GM23338 (cell line): ENCODE measurements around the gene MED13L. TPM values are rescaled to one million over a fixed set of nuclear protein-coding genes. Genes with fewer than 3 reads are reported as not detected.

ENCODE experiments used
- ATAC-seq: fragments of 200-7000 bp; cut with Tn5 transposase; 3 replicates; pipeline ENCODE4 v1.9.1; 2020
- DNase-seq: peaks from one replicate; pipeline ENCODE4 v3.0.0-alpha.2; 2015; ENCODE audit warnings: low spot score
- H2AFZ ChIP-seq: fragments of 200-600 bp; sonication (generic); 2 replicates; pipeline ENCODE4 v1.8.0; 2016; ENCODE audit warnings: antibody characterized with exemption, mild to moderate bottlenecking, moderate library complexity
- H3F3A ChIP-seq: fragments of 200-600 bp; sonication (generic); replicated peaks from 2 replicates; pipeline ENCODE4 v1.8.0; 2017; ENCODE audit warnings: antibody characterized with exemption, mixed run types, low read depth
- H3K27ac ChIP-seq: fragments of 200-600 bp; sonication (generic); 2 replicates; pipeline ENCODE4 v1.6.1; 2016; ENCODE audit warnings: low read depth
- H3K27me3 ChIP-seq: fragments of 200-600 bp; sonication (generic); 2 replicates; pipeline ENCODE4 v1.8.0; 2016; ENCODE audit warnings: mild to moderate bottlenecking, mixed run types, moderate library complexity; ENCODE audit not compliant: insufficient read depth
- H3K36me3 ChIP-seq: fragments of 200-600 bp; sonication (generic); 2 replicates; pipeline ENCODE4 v1.8.0; 2016; ENCODE audit warnings: mild to moderate bottlenecking; ENCODE audit not compliant: insufficient read depth
- H3K4me1 ChIP-seq: fragments of 200-600 bp; sonication (generic); 2 replicates; pipeline ENCODE4 v1.8.0; 2016; ENCODE audit warnings: mild to moderate bottlenecking, moderate library complexity; ENCODE audit not compliant: insufficient read depth
- H3K4me2 ChIP-seq: fragments of 200-600 bp; sonication (generic); 2 replicates; pipeline ENCODE4 v1.7.1; 2017; ENCODE audit warnings: mixed run types
- H3K4me3 ChIP-seq: fragments of 200-600 bp; sonication (generic); 2 replicates; pipeline ENCODE4 v1.6.1; 2016; ENCODE audit warnings: mixed run types
- H3K79me2 ChIP-seq: fragments of 200-600 bp; sonication (generic); replicated peaks from 2 replicates; pipeline ENCODE4 v1.8.0; 2017; ENCODE audit warnings: mild to moderate bottlenecking; ENCODE audit not compliant: insufficient read depth
- H3K9me2 ChIP-seq: fragments of 200-600 bp; sonication (generic); 2 replicates; pipeline ENCODE4 v1.8.0; 2017; ENCODE audit not compliant: insufficient read depth
- H4K20me1 ChIP-seq: fragments of 200-600 bp; sonication (generic); replicated peaks from 2 replicates; pipeline ENCODE4 v1.8.0; 2017; ENCODE audit warnings: mild to moderate bottlenecking; ENCODE audit not compliant: insufficient read depth
- H3K27ac Mint-ChIP-seq: 2 replicates; pipeline ENCODE4 v1.8.0; 2020; ENCODE audit warnings: inconsistent platforms, mild to moderate bottlenecking, moderate library complexity, mixed read lengths
- H3K27me3 Mint-ChIP-seq: 3 replicates; pipeline ENCODE4 v1.8.0; 2022; ENCODE audit warnings: low read depth, mild to moderate bottlenecking, moderate library complexity, mixed read lengths, inconsistent platforms; ENCODE audit not compliant: insufficient read depth, poor library complexity
- H3K36me3 Mint-ChIP-seq: 3 replicates; pipeline ENCODE4 v1.8.0; 2021; ENCODE audit warnings: low read depth, mild to moderate bottlenecking, inconsistent platforms, moderate library complexity, mixed read lengths
- H3K4me1 Mint-ChIP-seq: 3 replicates; pipeline ENCODE4 v1.8.0; 2020; ENCODE audit warnings: mild to moderate bottlenecking, inconsistent platforms, mixed read lengths
- H3K4me3 Mint-ChIP-seq: 3 replicates; pipeline ENCODE4 v1.8.0; 2021; ENCODE audit warnings: moderate library complexity, mild to moderate bottlenecking, inconsistent platforms, mixed read lengths
- H3K9me3 Mint-ChIP-seq: 3 replicates; pipeline ENCODE4 v1.8.0; 2020; ENCODE audit warnings: moderate library complexity, mild to moderate bottlenecking, inconsistent platforms, mixed read lengths
- CREB1 ChIP-seq: fragments of 250-450 bp; sonication (Bioruptor Pico); IDR thresholded peaks from 2 replicates; pipeline ENCODE4 v1.5.0; 2020; ENCODE audit warnings: low read depth, mild to moderate bottlenecking, moderate library complexity
- CTCF ChIP-seq, 2 experiments: fragments of 200-600 bp in 1 of 2; sonication (generic) in 1 of 2; conservative IDR thresholded peaks; 2 replicates each; pipeline versions ENCODE4 v1.5.1 to v1.6.1; 2016 to 2017; ENCODE audit warnings: antibody characterized with exemption in 2 of 2, low read depth in 2 of 2, mild to moderate bottlenecking in 2 of 2, moderate library complexity in 1 of 2
- EZH2 ChIP-seq: fragments of 200-600 bp; sonication (generic); IDR thresholded peaks from one replicate; pipeline ENCODE4 v1.8.0; 2017; ENCODE audit warnings: antibody characterized with exemption, mild to moderate bottlenecking, low read depth; ENCODE audit not compliant: unreplicated experiment
- EZH2phosphoT487 ChIP-seq: fragments of 200-600 bp; sonication (generic); IDR thresholded peaks from one replicate; pipeline ENCODE4 v1.8.1; 2018; ENCODE audit warnings: antibody characterized with exemption; ENCODE audit not compliant: unreplicated experiment
- JUNB ChIP-seq: IDR thresholded peaks from one replicate; pipeline ENCODE4 v1.6.1; 2016; ENCODE audit warnings: antibody characterized with exemption; ENCODE audit not compliant: unreplicated experiment
- NANOG ChIP-seq: IDR thresholded peaks from 2 replicates; pipeline ENCODE4 v1.6.1; 2016; ENCODE audit warnings: antibody characterized with exemption, borderline replicate concordance
- POLR2AphosphoS5 ChIP-seq: IDR thresholded peaks from 2 replicates; pipeline ENCODE4 v1.6.1; 2016; ENCODE audit warnings: antibody characterized with exemption, low read depth
- STAT1 ChIP-seq: IDR thresholded peaks from one replicate; pipeline ENCODE4 v1.6.1; 2016; ENCODE audit warnings: antibody characterized with exemption; ENCODE audit not compliant: unreplicated experiment
- ZNF114 ChIP-seq: fragments of 250-450 bp; sonication (Bioruptor Pico); IDR thresholded peaks from 2 replicates; pipeline ENCODE4 v1.5.0; 2020; ENCODE audit warnings: mild to moderate bottlenecking, moderate library complexity
- ZNF331 ChIP-seq: fragments of 250-450 bp; sonication (Bioruptor Pico); IDR thresholded peaks from 2 replicates; pipeline ENCODE4 v1.5.0; 2020; ENCODE audit warnings: low read depth, mild to moderate bottlenecking, moderate library complexity
- ZNF462 ChIP-seq: fragments of 250-450 bp; sonication (Bioruptor Pico); IDR thresholded peaks from 2 replicates; pipeline ENCODE4 v1.5.0; 2020; ENCODE audit warnings: mild to moderate bottlenecking, moderate library complexity
- polyA plus RNA-seq: library from polyadenylated mRNA; unstranded; fragments of >200 nt; fragmentation: Nextera tagmentation; extraction: Ambion mirVana; gene quantifications from 2 replicates; pipeline ENCODE4 v1.2.1, GENCODE V29; 2016
- total RNA-seq: library from RNA; depleted of rRNA; stranded (reverse); fragments of >200 nt; shearing (Covaris generic); gene quantifications from 2 replicates; pipeline ENCODE4 v1.2.3, GENCODE V29; 2014
- TF ChIP-seq, protein P1 (sequence below): IDR thresholded peaks from 2 replicates; pipeline ENCODE4 v1.6.1; 2016; ENCODE audit warnings: antibody characterized with exemption
- TF ChIP-seq, protein P2 (sequence below): IDR thresholded peaks from one replicate; pipeline ENCODE4 v1.6.1; 2018; ENCODE audit warnings: antibody characterized with exemption; ENCODE audit not compliant: unreplicated experiment

The MED13L gene
- total and polyA plus RNA-seq, 2 experiments from 2014 or later, result 20.9 to 73.6 TPM

GRCh38 chr12:115944392-115944742 lies 333.1 kb downstream of the MED13L start:
- TF ChIP-seq EZH2phosphoT487 (no peak), ZNF331 (CRISPR knock-in tag) (no peak), NANOG (no peak), ZNF462 (CRISPR knock-in tag) (no peak), JUNB (no peak), POLR2AphosphoS5 (no peak), EZH2 (no peak), ZNF114 (CRISPR knock-in tag) (no peak), CTCF (conservative IDR thresholded peaks at IDR 0.05; ENCODE audit: low read depth in 2 of 2) (no peak), CREB1 (no peak), STAT1 (no peak)
- TF ChIP-seq, protein P1, sequence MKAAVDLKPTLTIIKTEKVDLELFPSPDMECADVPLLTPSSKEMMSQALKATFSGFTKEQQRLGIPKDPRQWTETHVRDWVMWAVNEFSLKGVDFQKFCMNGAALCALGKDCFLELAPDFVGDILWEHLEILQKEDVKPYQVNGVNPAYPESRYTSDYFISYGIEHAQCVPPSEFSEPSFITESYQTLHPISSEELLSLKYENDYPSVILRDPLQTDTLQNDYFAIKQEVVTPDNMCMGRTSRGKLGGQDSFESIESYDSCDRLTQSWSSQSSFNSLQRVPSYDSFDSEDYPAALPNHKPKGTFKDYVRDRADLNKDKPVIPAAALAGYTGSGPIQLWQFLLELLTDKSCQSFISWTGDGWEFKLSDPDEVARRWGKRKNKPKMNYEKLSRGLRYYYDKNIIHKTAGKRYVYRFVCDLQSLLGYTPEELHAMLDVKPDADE, result no peak
- TF ChIP-seq, protein P2, sequence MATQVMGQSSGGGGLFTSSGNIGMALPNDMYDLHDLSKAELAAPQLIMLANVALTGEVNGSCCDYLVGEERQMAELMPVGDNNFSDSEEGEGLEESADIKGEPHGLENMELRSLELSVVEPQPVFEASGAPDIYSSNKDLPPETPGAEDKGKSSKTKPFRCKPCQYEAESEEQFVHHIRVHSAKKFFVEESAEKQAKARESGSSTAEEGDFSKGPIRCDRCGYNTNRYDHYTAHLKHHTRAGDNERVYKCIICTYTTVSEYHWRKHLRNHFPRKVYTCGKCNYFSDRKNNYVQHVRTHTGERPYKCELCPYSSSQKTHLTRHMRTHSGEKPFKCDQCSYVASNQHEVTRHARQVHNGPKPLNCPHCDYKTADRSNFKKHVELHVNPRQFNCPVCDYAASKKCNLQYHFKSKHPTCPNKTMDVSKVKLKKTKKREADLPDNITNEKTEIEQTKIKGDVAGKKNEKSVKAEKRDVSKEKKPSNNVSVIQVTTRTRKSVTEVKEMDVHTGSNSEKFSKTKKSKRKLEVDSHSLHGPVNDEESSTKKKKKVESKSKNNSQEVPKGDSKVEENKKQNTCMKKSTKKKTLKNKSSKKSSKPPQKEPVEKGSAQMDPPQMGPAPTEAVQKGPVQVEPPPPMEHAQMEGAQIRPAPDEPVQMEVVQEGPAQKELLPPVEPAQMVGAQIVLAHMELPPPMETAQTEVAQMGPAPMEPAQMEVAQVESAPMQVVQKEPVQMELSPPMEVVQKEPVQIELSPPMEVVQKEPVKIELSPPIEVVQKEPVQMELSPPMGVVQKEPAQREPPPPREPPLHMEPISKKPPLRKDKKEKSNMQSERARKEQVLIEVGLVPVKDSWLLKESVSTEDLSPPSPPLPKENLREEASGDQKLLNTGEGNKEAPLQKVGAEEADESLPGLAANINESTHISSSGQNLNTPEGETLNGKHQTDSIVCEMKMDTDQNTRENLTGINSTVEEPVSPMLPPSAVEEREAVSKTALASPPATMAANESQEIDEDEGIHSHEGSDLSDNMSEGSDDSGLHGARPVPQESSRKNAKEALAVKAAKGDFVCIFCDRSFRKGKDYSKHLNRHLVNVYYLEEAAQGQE, result no peak
- peaks cover 13% of the 10 kb centered on the region for H3K4me1 Mint-ChIP-seq
- Histone ChIP-seq H3K27ac (no peak overlapping the region), H3K4me3 (no peak overlapping the region), H3K36me3 (no peaks in the 10 kb centered on the region), H4K20me1 (no peaks in the 10 kb centered on the region), H3K27me3 (no peaks in the 10 kb centered on the region), H3K4me2 (no peak overlapping the region), H3K4me1 (no peaks in the 10 kb centered on the region), H3K79me2 (no peaks in the 10 kb centered on the region), H2AFZ (no peak overlapping the region), H3F3A (no peaks in the 10 kb centered on the region), H3K9me2 (no peaks in the 10 kb centered on the region)
- H3K27ac Mint-ChIP-seq, result no peak overlapping the region
- H3K36me3 Mint-ChIP-seq, result no peaks in the 10 kb centered on the region
- ATAC-seq (no peak), DNase-seq (no peak)
- no peaks in the 10 kb centered on the region for H3K27me3 Mint-ChIP-seq
- H3K4me3 Mint-ChIP-seq, result no peak overlapping the region
- H3K9me3 Mint-ChIP-seq, result no peaks in the 10 kb centered on the region
